HK-2 (cell line): ENCODE data around the gene FOXN1.
"Not testable (repeated sequence)": the region's sequence is repeated elsewhere in the genome, so short reads cannot be mapped to it uniquely, and the experiment has no call there.

ENCODE experiments used
- DNase-seq: peaks from one replicate; pipeline ENCODE4 v3.0.0-alpha.2; 2018; ENCODE audit not compliant: unreplicated experiment

FOXN1 gene

GRCh38 chr17:28573040-28573380, 66.9 kb downstream of the FOXN1 start:
- DNase-seq: no peak

GRCh38 chr17:28573521-28573920, 67.4 kb downstream of the FOXN1 start:
- DNase-seq: no peak

- no peak for DNase-seq
Measured at GRCh38 chr17:28573966-28574480, 67.9 kb downstream of the FOXN1 start.

- no peak for DNase-seq
Measured at GRCh38 chr17:28574526-28574925, 68.4 kb downstream of the FOXN1 start.

GRCh38 chr17:28575126-28575795, 69.1 kb downstream of the FOXN1 start:
- DNase-seq: no peak

- DNase-seq: not testable (repeated sequence)
Measured at GRCh38 chr17:28576016-28576415, 69.9 kb downstream of the FOXN1 start.

GRCh38 chr17:28576758-28577465, 70.8 kb downstream of the FOXN1 start, which contains the start of gene ALDOC:
TSS of gene ALDOC (minus strand) at chr17:28576895. CDS start at chr17:28575532, 1,363 bp downstream.
- no peak for DNase-seq

- no peak for DNase-seq
Measured at GRCh38 chr17:28577466-28577824, 71.3 kb downstream of the FOXN1 start.

GRCh38 chr17:28578246-28579195, 72.4 kb downstream of the FOXN1 start:
- no peak for DNase-seq

- no peak for DNase-seq
Measured at GRCh38 chr17:28579526-28579925, 73.4 kb downstream of the FOXN1 start.

GRCh38 chr17:28580959-28581358, 74.8 kb downstream of the FOXN1 start:
- no peak for DNase-seq

- no peak for DNase-seq
Measured at GRCh38 chr17:28582513-28582912, 76.4 kb downstream of the FOXN1 start.

GRCh38 chr17:28584434-28584833, 78.3 kb downstream of the FOXN1 start:
- no peak for DNase-seq

- no peak for DNase-seq
Measured at GRCh38 chr17:28585851-28586250, 79.7 kb downstream of the FOXN1 start.
